ENCODE measurements around the gene KIRREL3.

Gene KIRREL3

DNA sequence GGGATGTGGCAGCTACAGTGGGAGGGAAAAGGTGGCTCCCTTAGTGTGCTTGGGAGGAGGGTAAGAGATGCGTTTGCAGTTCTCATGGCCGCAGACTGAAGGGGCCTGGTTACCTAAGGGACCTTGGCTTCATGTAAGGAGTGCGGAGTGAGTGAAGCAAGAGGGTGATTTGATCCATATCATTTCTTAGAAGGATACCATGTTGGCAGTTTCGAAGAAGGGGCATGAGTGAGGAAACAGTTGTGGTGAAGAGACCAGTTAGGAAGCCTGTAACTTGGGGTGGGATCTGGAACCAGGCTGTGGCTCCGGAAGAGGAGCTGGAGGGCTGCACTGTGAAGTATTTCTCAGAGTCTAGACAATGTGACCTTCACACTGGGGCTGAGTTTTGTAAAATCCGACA, 600.1 kb downstream of the KIRREL3 start:
- Histone ChIP-seq H3K4me2 (ENCODE audit: low read depth, low read length, poor library complexity, severe bottlenecking) (no peak overlapping the region), H4K20me1 (ENCODE audit: low read depth, low read length) (no peaks in the 10 kb centered on the region), H3K9ac (ENCODE audit: low read length) (no peak overlapping the region), H3K9me3 (ENCODE audit: insufficient read depth, low read length) (no peaks in the 10 kb centered on the region), H3K4me3 (ENCODE audit: insufficient read depth, low read length, poor library complexity, severe bottlenecking) (no peak overlapping the region), H3K9me2 (replicated peaks; ENCODE audit: insufficient read depth, low read length) (no peaks in the 10 kb centered on the region), H2AFZ (ENCODE audit: low read depth, low read length, severe bottlenecking) (no peak overlapping the region), H3K79me2 (ENCODE audit: insufficient read depth, low read length) (no peaks in the 10 kb centered on the region), H3K27ac (ENCODE audit: low read depth, low read length) (no peak overlapping the region), H3F3A (ENCODE audit: insufficient read depth) (no peaks in the 10 kb centered on the region), H3K27me3 (ENCODE audit: low read length) (no peaks in the 10 kb centered on the region), H3K36me3 (ENCODE audit: low read length) (no peaks in the 10 kb centered on the region)
- no peak for TF ChIP-seq EZH2phosphoT487 (conservative IDR thresholded peaks at IDR 0.05; ENCODE audit: low read length)
- no peak for TF ChIP-seq CTCF (IDR thresholded peaks at IDR 0.05; ENCODE audit: insufficient read depth, low read length, poor library complexity, severe bottlenecking)

GRCh38 chr11:126400019-126400418, 600.6 kb downstream of the KIRREL3 start:
- Histone ChIP-seq H2AFZ (ENCODE audit: low read depth, low read length, severe bottlenecking) (no peak overlapping the region), H3K4me3 (ENCODE audit: insufficient read depth, low read length, poor library complexity, severe bottlenecking) (no peak overlapping the region), H3K9me2 (replicated peaks; ENCODE audit: insufficient read depth, low read length) (no peaks in the 10 kb centered on the region), H3F3A (ENCODE audit: insufficient read depth) (no peaks in the 10 kb centered on the region), H3K9me3 (ENCODE audit: insufficient read depth, low read length) (no peaks in the 10 kb centered on the region), H3K36me3 (ENCODE audit: low read length) (no peaks in the 10 kb centered on the region), H4K20me1 (ENCODE audit: low read depth, low read length) (no peaks in the 10 kb centered on the region), H3K27me3 (ENCODE audit: low read length) (no peaks in the 10 kb centered on the region), H3K4me2 (ENCODE audit: low read depth, low read length, poor library complexity, severe bottlenecking) (no peak overlapping the region), H3K27ac (ENCODE audit: low read depth, low read length) (no peak overlapping the region), H3K79me2 (ENCODE audit: insufficient read depth, low read length) (no peaks in the 10 kb centered on the region), H3K9ac (ENCODE audit: low read length) (no peak overlapping the region)
- TF ChIP-seq EZH2phosphoT487 (conservative IDR thresholded peaks at IDR 0.05; ENCODE audit: low read length) (no peak), CTCF (IDR thresholded peaks at IDR 0.05; ENCODE audit: insufficient read depth, low read length, poor library complexity, severe bottlenecking) (no peak)

DNA sequence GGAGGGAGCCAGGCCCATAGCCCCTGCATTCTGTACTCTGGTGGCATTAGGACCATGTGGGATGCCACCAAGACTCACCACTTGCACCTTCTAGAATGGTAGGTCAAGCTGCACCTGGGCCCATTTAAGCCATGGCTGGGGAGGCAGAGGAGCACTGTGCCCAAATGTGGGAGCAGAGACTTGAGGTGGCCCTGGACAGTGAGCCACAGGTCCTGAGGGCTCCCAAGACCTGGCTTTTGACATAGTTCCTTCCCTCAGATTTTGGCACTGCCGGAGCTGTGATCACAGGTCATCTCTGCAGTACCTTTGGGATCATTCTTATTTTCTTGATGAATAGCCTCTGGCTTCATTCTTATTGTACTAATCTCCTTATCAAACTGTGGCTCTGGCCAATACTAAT, 601.8 kb downstream of the KIRREL3 start:
- no peak overlapping the region for H3K27ac ChIP-seq (ENCODE audit: low read depth, low read length)
- H3F3A ChIP-seq (ENCODE audit: insufficient read depth): no peaks in the 10 kb centered on the region
- no peaks in the 10 kb centered on the region for H3K9me2 ChIP-seq (replicated peaks; ENCODE audit: insufficient read depth, low read length)
- no peak overlapping the region for H3K4me2 ChIP-seq (ENCODE audit: low read depth, low read length, poor library complexity, severe bottlenecking)
- H3K27me3 ChIP-seq (ENCODE audit: low read length): no peaks in the 10 kb centered on the region
- H3K4me3 ChIP-seq (ENCODE audit: insufficient read depth, low read length, poor library complexity, severe bottlenecking): no peak overlapping the region
- no peaks in the 10 kb centered on the region for H4K20me1 ChIP-seq (ENCODE audit: low read depth, low read length)
- TF ChIP-seq CTCF (IDR thresholded peaks at IDR 0.05; ENCODE audit: insufficient read depth, low read length, poor library complexity, severe bottlenecking) (no peak), EZH2phosphoT487 (conservative IDR thresholded peaks at IDR 0.05; ENCODE audit: low read length) (no peak)
- no peaks in the 10 kb centered on the region for H3K79me2 ChIP-seq (ENCODE audit: insufficient read depth, low read length)
- no peak overlapping the region for H2AFZ ChIP-seq (ENCODE audit: low read depth, low read length, severe bottlenecking)
- H3K36me3 ChIP-seq (ENCODE audit: low read length): no peaks in the 10 kb centered on the region
- H3K9me3 ChIP-seq (ENCODE audit: insufficient read depth, low read length): no peaks in the 10 kb centered on the region
- H3K9ac ChIP-seq (ENCODE audit: low read length): no peak overlapping the region

DNA sequence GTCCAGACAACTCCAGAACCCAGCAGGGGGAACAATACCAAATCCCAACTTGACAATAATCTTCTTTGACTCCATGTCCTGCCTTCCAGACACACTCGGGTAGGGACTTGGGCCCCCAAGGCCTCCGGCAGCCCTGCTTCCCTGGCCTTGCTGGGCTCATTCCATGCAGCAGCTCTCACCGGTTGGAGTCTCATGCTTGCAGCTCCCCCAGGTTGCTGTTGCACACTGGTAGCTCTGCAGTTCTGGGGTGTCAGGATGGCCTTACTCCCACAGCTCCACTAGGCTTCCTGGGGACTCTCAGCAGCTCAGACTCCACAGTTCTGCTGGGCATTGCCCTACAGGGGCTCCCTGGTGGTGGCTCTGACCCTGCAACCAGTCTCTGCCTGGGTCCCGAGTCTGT, 602.3 kb downstream of the KIRREL3 start:
- no peaks in the 10 kb centered on the region for H3K36me3 ChIP-seq (ENCODE audit: low read length)
- H3K79me2 ChIP-seq (ENCODE audit: insufficient read depth, low read length): no peaks in the 10 kb centered on the region
- no peaks in the 10 kb centered on the region for H3K9me3 ChIP-seq (ENCODE audit: insufficient read depth, low read length)
- no peak overlapping the region for H3K9ac ChIP-seq (ENCODE audit: low read length)
- no peaks in the 10 kb centered on the region for H3K9me2 ChIP-seq (replicated peaks; ENCODE audit: insufficient read depth, low read length)
- no peak overlapping the region for H3K4me2 ChIP-seq (ENCODE audit: low read depth, low read length, poor library complexity, severe bottlenecking)
- no peak overlapping the region for H3K27ac ChIP-seq (ENCODE audit: low read depth, low read length)
- no peak for TF ChIP-seq CTCF (IDR thresholded peaks at IDR 0.05; ENCODE audit: insufficient read depth, low read length, poor library complexity, severe bottlenecking)
- TF ChIP-seq EZH2phosphoT487 (conservative IDR thresholded peaks at IDR 0.05; ENCODE audit: low read length): no peak
- H2AFZ ChIP-seq (ENCODE audit: low read depth, low read length, severe bottlenecking): no peak overlapping the region
- H3K27me3 ChIP-seq (ENCODE audit: low read length): no peaks in the 10 kb centered on the region
- H3K4me3 ChIP-seq (ENCODE audit: insufficient read depth, low read length, poor library complexity, severe bottlenecking): no peak overlapping the region
- no peaks in the 10 kb centered on the region for H3F3A ChIP-seq (ENCODE audit: insufficient read depth)
- H4K20me1 ChIP-seq (ENCODE audit: low read depth, low read length): no peaks in the 10 kb centered on the region

All from SU-DHL-6 (cell line).